Spleen (tissue), 7 donors: ENCODE data around the gene MED12L.

Experiments used
- POLR2A ChIP-seq, 3 donors: fragments of 450-650 bp; IDR thresholded peaks; one replicate each; pipeline ENCODE4 v1.5.1; 2017; ENCODE audit warnings: antibody characterized with exemption in 3 of 3, mild to moderate bottlenecking in 1 of 3
- POLR2AphosphoS5 ChIP-seq, 3 donors: sonication (generic); formaldehyde crosslinking; IDR thresholded peaks; one replicate each; pipeline ENCODE4 v1.5.1; 2017; ENCODE audit warnings: antibody characterized with exemption in 3 of 3
- TF ChIP-seq, protein P1 (sequence below), 11 experiments: fragments of 200-600 bp in 7 of 11; fragments of 450-650 bp in 4 of 11; sonication (generic) in 4 of 11; IDR thresholded peaks in 8 of 11; conservative IDR thresholded peaks in 3 of 11; 1 replicate in 7 of 11; 2 replicates in 4 of 11; pipeline versions ENCODE4 v1.4.0 to v1.8.0; 2016 to 2021; ENCODE audit warnings: antibody characterized with exemption in 11 of 11, inconsistent platforms in 4 of 11, mild to moderate bottlenecking in 1 of 11
- donor health status: DM: no; HTN: no; CAD: no; lungs with moderate emphysema.
- donor health status: DM: no; HTN: no; CAD: no.
- donor health status: DM: no; HTN: no; CAD: no.

DNA sequence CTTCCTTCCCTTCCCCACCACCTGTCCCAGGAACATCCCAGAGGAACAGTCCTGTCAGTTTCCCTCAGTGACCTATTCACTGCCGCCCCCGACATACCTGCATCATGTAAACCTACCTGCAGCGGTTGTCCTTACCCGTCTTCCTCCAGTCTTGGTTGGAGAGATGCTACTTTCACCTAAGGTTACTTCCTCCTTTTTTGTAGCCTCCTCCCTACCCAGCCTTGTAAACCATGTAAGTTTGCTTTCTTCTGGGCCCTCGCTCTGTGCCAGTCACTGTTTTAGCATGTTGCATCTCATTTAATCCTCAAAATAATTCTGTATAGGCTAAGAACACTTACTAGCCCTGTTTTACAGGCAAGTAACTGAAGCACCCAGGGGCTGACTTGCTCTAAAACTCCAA, 59.3 kb downstream of the MED12L start:
- TF ChIP-seq, protein P1, sequence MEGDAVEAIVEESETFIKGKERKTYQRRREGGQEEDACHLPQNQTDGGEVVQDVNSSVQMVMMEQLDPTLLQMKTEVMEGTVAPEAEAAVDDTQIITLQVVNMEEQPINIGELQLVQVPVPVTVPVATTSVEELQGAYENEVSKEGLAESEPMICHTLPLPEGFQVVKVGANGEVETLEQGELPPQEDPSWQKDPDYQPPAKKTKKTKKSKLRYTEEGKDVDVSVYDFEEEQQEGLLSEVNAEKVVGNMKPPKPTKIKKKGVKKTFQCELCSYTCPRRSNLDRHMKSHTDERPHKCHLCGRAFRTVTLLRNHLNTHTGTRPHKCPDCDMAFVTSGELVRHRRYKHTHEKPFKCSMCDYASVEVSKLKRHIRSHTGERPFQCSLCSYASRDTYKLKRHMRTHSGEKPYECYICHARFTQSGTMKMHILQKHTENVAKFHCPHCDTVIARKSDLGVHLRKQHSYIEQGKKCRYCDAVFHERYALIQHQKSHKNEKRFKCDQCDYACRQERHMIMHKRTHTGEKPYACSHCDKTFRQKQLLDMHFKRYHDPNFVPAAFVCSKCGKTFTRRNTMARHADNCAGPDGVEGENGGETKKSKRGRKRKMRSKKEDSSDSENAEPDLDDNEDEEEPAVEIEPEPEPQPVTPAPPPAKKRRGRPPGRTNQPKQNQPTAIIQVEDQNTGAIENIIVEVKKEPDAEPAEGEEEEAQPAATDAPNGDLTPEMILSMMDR (IDR thresholded peaks at IDR 0.05 in 8 of 11, conservative IDR thresholded peaks at IDR 0.05 in 3 of 11), result no peak
- no peak for TF ChIP-seq POLR2A (IDR thresholded peaks at IDR 0.05)
- no peak for TF ChIP-seq POLR2AphosphoS5 (IDR thresholded peaks at IDR 0.05)
